Ovary (tissue), 9 donors: ENCODE results near the gene ITFG1. TPM values are rescaled to one million over a fixed set of nuclear protein-coding genes. Genes with fewer than 3 reads are reported as not detected.

Experiments
- DNase-seq, 5 donors: peaks; one replicate each; pipeline ENCODE4 v3.0.0-alpha.2; 2019 to 2020
- H3K27ac ChIP-seq, 2 donors: fragments of 200-600 bp; one replicate each; pipeline versions ENCODE4 v1.5.1 to v1.8.0; 2019 to 2022
- H3K27me3 ChIP-seq: fragments of 200-600 bp; one replicate; pipeline ENCODE4 v1.8.0; 2022
- H3K36me3 ChIP-seq: fragments of 200-600 bp; sonication (generic); one replicate; pipeline ENCODE4 v1.5.1; 2019
- H3K4me1 ChIP-seq: one replicate; pipeline ENCODE4 v1.8.1; 2013; ENCODE audit warnings: mild to moderate bottlenecking, moderate library complexity; ENCODE audit not compliant: insufficient read depth
- H3K4me3 ChIP-seq: fragments of 200-600 bp; sonication (generic); one replicate; pipeline ENCODE4 v1.5.1; 2017
- H3K9me3 ChIP-seq, 2 donors: fragments of 200-600 bp in 1 of 2; sonication (generic) in 1 of 2; one replicate each; pipeline versions ENCODE4 v1.5.1 to v1.8.1; 2013 to 2019; ENCODE audit warnings: mild to moderate bottlenecking in 1 of 2, moderate library complexity in 1 of 2
- CTCF ChIP-seq, 3 donors: fragments of 450-650 bp in 2 of 3; fragments of 200-600 bp in 1 of 3; IDR thresholded peaks; one replicate each; pipeline versions ENCODE4 v1.5.1 to v1.8.0; 2016 to 2022; ENCODE audit warnings: antibody characterized with exemption in 3 of 3, mild to moderate bottlenecking in 1 of 3
- EP300 ChIP-seq: sonication (generic); formaldehyde crosslinking; IDR thresholded peaks from one replicate; pipeline ENCODE4 v1.6.1; 2017; ENCODE audit warnings: antibody characterized with exemption
- POLR2A ChIP-seq: fragments of 450-650 bp; IDR thresholded peaks from one replicate; pipeline ENCODE4 v1.6.1; 2017; ENCODE audit warnings: antibody characterized with exemption, mild to moderate bottlenecking, moderate library complexity
- WGBS, 3 donors: extraction: QIAGEN DNeasy Blood & Tissue Kit in 1 of 3; methylation state at CpG; one replicate each; pipeline versions ENCODE4 v1.1.5 to v1.1.7; 2013 to 2017; 5-methylcytosine and 5-hydroxymethylcytosine counted together
- intact Hi-C, 4 donors: fragments of 100-400 bp; cut with DNase I; formaldehyde crosslinking; loops; one replicate each; pipeline versions ENCODE4 v1.11.0 to v1.15.1; 2022 to 2023
- polyA plus RNA-seq, 2 donors: library from polyadenylated mRNA; stranded (reverse); fragments of 200-250 nt in 1 of 2; fragments of 350-450 nt in 1 of 2; fragmentation: Illumina TruSeq in 1 of 2; extraction: RNeasy Lipid Tissue Mini Kit (QIAGEN cat#74804) in 1 of 2; gene quantifications; one replicate each; pipeline ENCODE4 v1.2.3, GENCODE V29; 2013 to 2014
- total RNA-seq, 7 donors: library from RNA; depleted of rRNA in 2 of 7; stranded (reverse); fragments of >200 nt in 2 of 7; fragmentation: NEBNext Ultra II Directional in 3 of 7; extraction: Animal tissue kit (Norgen Biotek cat#: 25700) in 3 of 7; gene quantifications; one replicate each; pipeline versions ENCODE4 v1.1.0 to v1.2.4, GENCODE V29; 2016 to 2023
- donor health status: DM: no; HTN: no; CAD: no; lungs with moderate emphysema.
- donor health status: DM: no; HTN: no; CAD: no.
- donor health status: Bipolar disorder and iron deficiency.
- donor health status: DM: yes; HTN: yes; CAD: no.
- donor health status: DM: no; HTN: no; CAD: no.
- donor health status: DM: yes; HTN: yes; CAD: no.

Gene ITFG1
- total and polyA plus RNA-seq, 9 donors = 34.4 to 123 (median 40.2) TPM

GRCh38 chr16:47247690-47248089, 213.2 kb downstream of the ITFG1 start:
- Histone ChIP-seq H3K4me1 (no peaks in the 10 kb centered on the region), H3K27me3 (no peaks in the 10 kb centered on the region), H3K9me3 (no peaks in the 10 kb centered on the region), H3K36me3 (no peaks in the 10 kb centered on the region), H3K4me3 (no peak overlapping the region), H3K27ac (no peak overlapping the region)
- TF ChIP-seq CTCF (IDR thresholded peaks at IDR 0.05) = no peak
- 75 to 88% (median 82%) methylated on average over 3 of the region's 3 CpGs for WGBS, 3 donors
- DNase-seq = no peak
- intact Hi-C loops = no loop called here

- TF ChIP-seq CTCF (IDR thresholded peaks at IDR 0.05) (no peak), POLR2A (no peak), EP300 (no peak)
- DNase-seq = no peak
- no peak overlapping the region for H3K4me3 ChIP-seq
- intact Hi-C loops = no loop called here
- no peaks in the 10 kb centered on the region for H3K9me3 ChIP-seq
- no peak overlapping the region for H3K27ac ChIP-seq
- no peaks in the 10 kb centered on the region for H3K27me3 ChIP-seq
- H3K36me3 ChIP-seq = no peaks in the 10 kb centered on the region
- 71 to 81% (median 76%) methylated on average over 4 of the region's 4 CpGs for WGBS, 3 donors
- no peaks in the 10 kb centered on the region for H3K4me1 ChIP-seq
Measured at GRCh38 chr16:47244206-47244605, 216.7 kb downstream of the ITFG1 start.

GRCh38 chr16:47241061-47241460, 219.8 kb downstream of the ITFG1 start:
- no peak for TF ChIP-seq CTCF (IDR thresholded peaks at IDR 0.05)
- no peak for TF ChIP-seq POLR2A
- no peak for TF ChIP-seq EP300
- Histone ChIP-seq H3K4me3 (no peak overlapping the region), H3K9me3 (no peaks in the 10 kb centered on the region), H3K27me3 (no peaks in the 10 kb centered on the region), H3K27ac (no peak overlapping the region), H3K36me3 (no peaks in the 10 kb centered on the region), H3K4me1 (no peaks in the 10 kb centered on the region)
- intact Hi-C loops = no loop called here
- DNase-seq = no peak

GRCh38 chr16:47236716-47237115, 224.1 kb downstream of the ITFG1 start:
- Histone ChIP-seq H3K4me1 (no peaks in the 10 kb centered on the region), H3K4me3 (no peak overlapping the region), H3K27me3 (no peaks in the 10 kb centered on the region), H3K27ac (no peak overlapping the region), H3K9me3 (no peaks in the 10 kb centered on the region), H3K36me3 (no peaks in the 10 kb centered on the region)
- WGBS, 3 donors = 83 to 85% (median 85%) methylated on average over 6 of the region's 6 CpGs
- intact Hi-C loops = no loop called here
- no peak for DNase-seq
- TF ChIP-seq POLR2A (no peak), EP300 (no peak), CTCF (IDR thresholded peaks at IDR 0.05) (no peak)

GRCh38 chr16:47230296-47230695, 230.6 kb downstream of the ITFG1 start:
- no peak for TF ChIP-seq EP300
- no peak for TF ChIP-seq POLR2A
- no peak for TF ChIP-seq CTCF (IDR thresholded peaks at IDR 0.05)
- DNase-seq = no peak
- Histone ChIP-seq H3K4me1 (no peaks in the 10 kb centered on the region), H3K9me3 (no peaks in the 10 kb centered on the region), H3K36me3 (no peaks in the 10 kb centered on the region), H3K27me3 (no peaks in the 10 kb centered on the region), H3K4me3 (no peak overlapping the region), H3K27ac (no peak overlapping the region)
- 86 to 91% (median 90%) methylated on average over 6 of the region's 6 CpGs for WGBS, 3 donors
- intact Hi-C loops = no loop called here
